ENCODE measurements around the gene CPVL. TPM values are rescaled to one million over a fixed set of nuclear protein-coding genes. Genes with fewer than 3 reads are reported as not detected.

Gene CPVL
- total and polyA plus RNA-seq, 2 of the 8 experiments (the other 6 are each of a cell fraction or from before 2014, with no cell fraction given) = 40.0 to 55.0 TPM

- TF ChIP-seq CEBPB (IDR thresholded peaks at IDR 0.05; ENCODE audit: low read depth, low read length) = no peak
- no peak for TF ChIP-seq SP1 (IDR thresholded peaks at IDR 0.05; ENCODE audit: low read depth, low read length)
- TF ChIP-seq CTBP2 (IDR thresholded peaks at IDR 0.05; ENCODE audit: borderline replicate concordance, insufficient read depth, insufficient read length, low read length) = no peak
- TF ChIP-seq KDM1A (IDR thresholded peaks at IDR 0.05; ENCODE audit: borderline replicate concordance, low read length) = no peak
- TF ChIP-seq EGR1 (IDR thresholded peaks at IDR 0.05; ENCODE audit: borderline replicate concordance, low read depth, low read length) = no peak
- TF ChIP-seq SUZ12 (IDR thresholded peaks at IDR 0.05; ENCODE audit: low read length) = no peak
- TF ChIP-seq GTF2F1 (IDR thresholded peaks at IDR 0.05; ENCODE audit: borderline replicate concordance, low read depth, low read length) = no peak
- no peak for TF ChIP-seq RNF2 (IDR thresholded peaks at IDR 0.05; ENCODE audit: borderline replicate concordance, low read depth, low read length, missing control alignments, poor library complexity, severe bottlenecking)
- no peak for TF ChIP-seq ASH2L (IDR thresholded peaks at IDR 0.05; ENCODE audit: low read length)
- no peak for TF ChIP-seq HDAC6 (IDR thresholded peaks at IDR 0.05; ENCODE audit: low read depth, low read length)
- TF ChIP-seq ATF3 (IDR thresholded peaks at IDR 0.05; ENCODE audit: insufficient read depth, low read depth, low read length) = no peak
- TF ChIP-seq CBX5 (IDR thresholded peaks at IDR 0.05; ENCODE audit: low read depth, low read length) = no peak
- peak; percentile 81 for TF ChIP-seq BACH1 (IDR thresholded peaks at IDR 0.05; ENCODE audit: low read length)
- TF ChIP-seq EZH2 (IDR thresholded peaks at IDR 0.05; ENCODE audit: low read depth, low read length, severe bottlenecking) = no peak
- no peak for TF ChIP-seq MAFK (IDR thresholded peaks at IDR 0.05; ENCODE audit: low read depth, low read length)
- TF ChIP-seq SP4 (IDR thresholded peaks at IDR 0.05; ENCODE audit: low read length) = no peak; the same call in 1 of the 2 replicates
- no peak for TF ChIP-seq ATF2 (IDR thresholded peaks at IDR 0.05; ENCODE audit: low read length)
- TF ChIP-seq RBBP5 (IDR thresholded peaks at IDR 0.05; ENCODE audit: borderline replicate concordance, low read depth, low read length) = no peak
- TF ChIP-seq TAF1 (IDR thresholded peaks at IDR 0.05; ENCODE audit: low read depth, low read length) = no peak
- peak; percentile 21; the same call in 1 of the 2 replicates for TF ChIP-seq TBP (IDR thresholded peaks at IDR 0.05; ENCODE audit: low read depth, low read length)
- no peak for TF ChIP-seq POLR2AphosphoS5 (IDR thresholded peaks at IDR 0.05; ENCODE audit: low read depth, low read length)
- no peak for TF ChIP-seq SRF (IDR thresholded peaks at IDR 0.05; ENCODE audit: low read depth, low read length)
- TF ChIP-seq SIRT6 (IDR thresholded peaks at IDR 0.05; ENCODE audit: low read length) = no peak
- no peak for TF ChIP-seq RFX5 (IDR thresholded peaks at IDR 0.05; ENCODE audit: borderline replicate concordance, low read depth, low read length)
- TF ChIP-seq RXRA (IDR thresholded peaks at IDR 0.05; ENCODE audit: insufficient read depth, low read depth, low read length) = no peak
These were observed 189.7 kb downstream of the CPVL start (continued) for GRCh38 chr7:28956608-28957063.

Measured in H1 (cell line).